Astrocyte (in vitro differentiated cells and primary cell): ENCODE data around the gene SFTPB. TPM values are rescaled to one million over a fixed set of nuclear protein-coding genes. Genes with fewer than 3 reads are reported as not detected.

Source experiments
- DNase-seq: peaks from one replicate; pipeline ENCODE4 v3.0.0-alpha.2; 2010; ENCODE audit warnings: low read depth
- FAIRE-seq: peaks from 2 replicates; lab custom pipeline; 2011; peaks lifted over from hg19 to GRCh38; lab: Jason Lieb, UNC
- H2AFZ ChIP-seq: 2 replicates; pipeline ENCODE4 v1.6.0; 2012; ENCODE audit warnings: low read depth, low read length, inconsistent platforms
- H3K27ac ChIP-seq: 2 replicates; pipeline ENCODE4 v1.5.1; 2011; ENCODE audit warnings: low read depth, low read length, inconsistent platforms
- H3K27me3 ChIP-seq: 2 replicates; pipeline ENCODE4 v1.6.0; 2011; ENCODE audit warnings: low read length, inconsistent platforms; ENCODE audit not compliant: insufficient read depth
- H3K36me3 ChIP-seq: 2 replicates; pipeline ENCODE4 v1.5.1; 2011; ENCODE audit warnings: low read length, inconsistent platforms; ENCODE audit not compliant: insufficient read depth
- H3K4me1 ChIP-seq: 2 replicates; pipeline ENCODE4 v1.5.1; 2011; ENCODE audit warnings: low read length, inconsistent platforms; ENCODE audit not compliant: insufficient read depth
- H3K4me2 ChIP-seq: 2 replicates; pipeline ENCODE4 v1.6.0; 2012; ENCODE audit warnings: low read length, inconsistent platforms
- H3K4me3 ChIP-seq: 2 replicates; pipeline ENCODE4 v1.5.1; 2011; ENCODE audit warnings: low read depth, mild to moderate bottlenecking, low read length, inconsistent platforms; ENCODE audit not compliant: insufficient read depth
- H3K79me2 ChIP-seq: 2 replicates; pipeline ENCODE4 v1.6.0; 2012; ENCODE audit warnings: mild to moderate bottlenecking, low read length, inconsistent platforms; ENCODE audit not compliant: insufficient read depth
- H3K9ac ChIP-seq: 2 replicates; pipeline ENCODE4 v1.6.0; 2012; ENCODE audit warnings: mild to moderate bottlenecking, low read length, inconsistent platforms
- H3K9me3 ChIP-seq: 2 replicates; pipeline ENCODE4 v1.5.1; 2012; ENCODE audit warnings: low read depth, mild to moderate bottlenecking, low read length, inconsistent platforms; ENCODE audit not compliant: insufficient read depth
- H4K20me1 ChIP-seq: 2 replicates; pipeline ENCODE4 v1.6.0; 2012; ENCODE audit warnings: low read length, inconsistent platforms; ENCODE audit not compliant: insufficient read depth
- H3K27ac Mint-ChIP-seq: one replicate; pipeline ENCODE4 v1.8.0; 2021; ENCODE audit warnings: mild to moderate bottlenecking, mixed read lengths; ENCODE audit not compliant: unreplicated experiment
- H3K27me3 Mint-ChIP-seq: one replicate; pipeline ENCODE4 v1.8.0; 2021; ENCODE audit warnings: low read depth, mixed read lengths; ENCODE audit not compliant: unreplicated experiment
- H3K36me3 Mint-ChIP-seq: one replicate; pipeline ENCODE4 v1.8.0; 2021; ENCODE audit warnings: low read depth, mixed read lengths; ENCODE audit not compliant: unreplicated experiment
- H3K4me1 Mint-ChIP-seq: one replicate; pipeline ENCODE4 v1.8.0; 2021; ENCODE audit warnings: low read depth, mixed read lengths; ENCODE audit not compliant: unreplicated experiment
- H3K4me3 Mint-ChIP-seq: one replicate; pipeline ENCODE4 v1.8.0; 2021; ENCODE audit warnings: mild to moderate bottlenecking, moderate library complexity, mixed read lengths; ENCODE audit not compliant: unreplicated experiment
- H3K9me3 Mint-ChIP-seq: one replicate; pipeline ENCODE4 v1.8.0; 2021; ENCODE audit warnings: mild to moderate bottlenecking, mixed read lengths; ENCODE audit not compliant: unreplicated experiment
- CTCF ChIP-seq: IDR thresholded peaks from 2 replicates; pipeline ENCODE4 v1.5.1; 2011; ENCODE audit warnings: low read depth, mild to moderate bottlenecking, inconsistent platforms, low read length, moderate library complexity; ENCODE audit not compliant: insufficient read depth
- EZH2 ChIP-seq: IDR thresholded peaks from 2 replicates; pipeline ENCODE4 v1.6.1; 2012; ENCODE audit warnings: mild to moderate bottlenecking, low read length, inconsistent platforms; ENCODE audit not compliant: insufficient read depth
- total RNA-seq: library from RNA; stranded (reverse); gene quantifications from 2 replicates; pipeline ENCODE4 v1.2.1, GENCODE V29; 2021

The SFTPB gene
- total RNA-seq, 1 donor from 2014 or later = not detected

GRCh38 chr2:85666435-85667316 lies 1.3 kb downstream of the SFTPB start:
- H3K36me3 ChIP-seq = no peaks in the 10 kb centered on the region
- no peaks in the 10 kb centered on the region for H3K79me2 ChIP-seq
- H3K9me3 ChIP-seq = no peaks in the 10 kb centered on the region
- Mint-ChIP-seq H3K9me3 (no peaks in the 10 kb centered on the region), H3K4me1 (peaks cover 4% of the 10 kb centered on the region), H3K36me3 (no peaks in the 10 kb centered on the region), H3K27ac (no peak overlapping the region), H3K4me3 (no peak overlapping the region), H3K27me3 (peaks cover 27% of the 10 kb centered on the region)
- no peaks in the 10 kb centered on the region for H3K27me3 ChIP-seq
- no peaks in the 10 kb centered on the region for H4K20me1 ChIP-seq
- FAIRE-seq = no peak
- H3K9ac ChIP-seq = no peak overlapping the region
- peaks cover 17% of the 10 kb centered on the region for H3K4me1 ChIP-seq
- no peak overlapping the region for H2AFZ ChIP-seq
- TF ChIP-seq EZH2 (no peak), CTCF (no peak)
- no peak overlapping the region for H3K27ac ChIP-seq
- no peak overlapping the region for H3K4me2 ChIP-seq
- H3K4me3 ChIP-seq = no peak overlapping the region
- no peak for DNase-seq

DNA sequence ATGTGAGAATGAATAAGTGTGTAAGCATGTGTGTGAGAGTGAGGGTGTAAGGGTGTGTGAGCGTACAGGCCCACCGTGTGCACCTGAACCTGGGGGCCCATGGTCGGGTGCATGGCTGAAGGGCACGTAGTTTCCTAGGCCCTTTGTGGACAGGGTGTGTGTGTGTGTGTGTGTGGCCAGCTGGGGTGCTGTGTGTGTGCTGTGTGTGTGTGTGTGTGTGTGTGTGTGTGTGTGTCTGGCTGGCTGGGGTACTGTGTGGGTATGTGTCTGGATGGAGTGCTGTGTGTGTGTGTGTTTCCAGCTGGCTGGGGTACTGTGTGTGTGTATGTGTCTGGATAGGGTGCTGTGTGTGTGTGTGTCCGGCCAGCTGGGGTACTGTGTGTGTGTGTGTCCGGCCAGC lies 2.0 kb downstream of the SFTPB start:
- TF ChIP-seq EZH2 = no peak
- TF ChIP-seq CTCF = no peak
- no peaks in the 10 kb centered on the region for H3K9me3 Mint-ChIP-seq
- Histone ChIP-seq H3K36me3 (no peaks in the 10 kb centered on the region), H3K4me1 (peaks cover 17% of the 10 kb centered on the region), H3K27ac (no peak overlapping the region), H3K4me3 (no peak overlapping the region), H3K4me2 (no peak overlapping the region), H3K79me2 (no peaks in the 10 kb centered on the region), H3K9me3 (no peaks in the 10 kb centered on the region), H2AFZ (no peak overlapping the region), H3K27me3 (no peaks in the 10 kb centered on the region), H4K20me1 (no peaks in the 10 kb centered on the region), H3K9ac (no peak overlapping the region)
- no peak for FAIRE-seq
- no peak for DNase-seq
- H3K27ac Mint-ChIP-seq = no peak overlapping the region
- H3K4me1 Mint-ChIP-seq = peaks cover 4% of the 10 kb centered on the region
- H3K4me3 Mint-ChIP-seq = no peak overlapping the region
- H3K27me3 Mint-ChIP-seq = peaks cover 24% of the 10 kb centered on the region
- H3K36me3 Mint-ChIP-seq = no peaks in the 10 kb centered on the region
